HUDEP-2 (cell line): ENCODE results near the gene ZC3H8.
"Not testable (repeated sequence)": the region's sequence is repeated elsewhere in the genome, so short reads cannot be mapped to it uniquely, and the experiment has no call there.

Source experiments
- DNase-seq, 76 experiments: peaks; one replicate each; lab custom pipeline; 2025; ENCODE audit not compliant: unreplicated experiment in 76 of 76; lab: John Stamatoyannopoulos, UW

ZC3H8 gene

GRCh38 chr2:112254466-112255240 is at the start of gene ZC3H8:
Gene ZC3H8, minus strand, starts transcription at chr2:112255042. Its CDS starts 61 bp downstream, at chr2:112254981.
- peak in 75 of 76 experiments; percentile 31 to 95 (median 87) for DNase-seq

- DNase-seq: no peak
These were observed 49.6 kb upstream of the ZC3H8 start for GRCh38 chr2:112304298-112304941.

GRCh38 chr2:112301973-112302372 is 47.1 kb upstream of the ZC3H8 start:
- no peak for DNase-seq

- DNase-seq: peak in 12 of 76 experiments; percentile 3 to 36 (median 14)
These were observed 46.3 kb upstream of the ZC3H8 start for GRCh38 chr2:112301171-112301584.

GRCh38 chr2:112296407-112296806 is 41.6 kb upstream of the ZC3H8 start:
- DNase-seq: no peak

GRCh38 chr2:112295407-112296078 is 40.7 kb upstream of the ZC3H8 start:
- no peak for DNase-seq

GRCh38 chr2:112293636-112294401 is 39.0 kb upstream of the ZC3H8 start:
- no peak for DNase-seq

GRCh38 chr2:112290648-112291047 is 35.8 kb upstream of the ZC3H8 start:
- DNase-seq: no peak

- DNase-seq: no peak
These were observed 35.2 kb upstream of the ZC3H8 start for GRCh38 chr2:112290088-112290487.

- DNase-seq: not testable (repeated sequence)
These were observed 28.7 kb upstream of the ZC3H8 start for GRCh38 chr2:112283535-112283934.

GRCh38 chr2:112282066-112282465 is 27.2 kb upstream of the ZC3H8 start:
- not testable (repeated sequence) for DNase-seq

GRCh38 chr2:112277596-112278220 is 22.9 kb upstream of the ZC3H8 start:
- DNase-seq: no peak

- DNase-seq: no peak
These were observed 22.1 kb upstream of the ZC3H8 start for GRCh38 chr2:112276954-112277353.

GRCh38 chr2:112275887-112276773 is 21.3 kb upstream of the ZC3H8 start:
- peak in 75 of 76 experiments; percentile 19 to 85 (median 69) for DNase-seq

- peak; percentile 42 to 99 (median 96) for DNase-seq
These were observed 20.6 kb upstream of the ZC3H8 start, which contains the start of gene ZC3H6 for GRCh38 chr2:112275311-112275886. Gene ZC3H6, plus strand, starts transcription at chr2:112275597. Its CDS starts 398 bp downstream, at chr2:112275995.

- peak in 1 of 76 experiments; percentile 18 for DNase-seq
These were observed 18.5 kb upstream of the ZC3H8 start for GRCh38 chr2:112273349-112273748.

- DNase-seq: peak in 41 of 76 experiments; percentile 3 to 66 (median 31)
These were observed 17.8 kb upstream of the ZC3H8 start for GRCh38 chr2:112272669-112273068.

GRCh38 chr2:112268547-112268946 is 13.7 kb upstream of the ZC3H8 start:
- DNase-seq: no peak

- DNase-seq: no peak
These were observed 8.0 kb upstream of the ZC3H8 start for GRCh38 chr2:112262876-112263275.
